NCI-H128 (cell line): Measurements from ENCODE around the gene WFDC1.
"Not testable (repeated sequence)": the region's sequence is repeated elsewhere in the genome, so short reads cannot be mapped to it uniquely, and the experiment has no call there.

Source experiments
- DNase-seq: peaks from one replicate; lab custom pipeline; 2025; ENCODE audit not compliant: unreplicated experiment; lab: John Stamatoyannopoulos, UW

The WFDC1 gene

DNA sequence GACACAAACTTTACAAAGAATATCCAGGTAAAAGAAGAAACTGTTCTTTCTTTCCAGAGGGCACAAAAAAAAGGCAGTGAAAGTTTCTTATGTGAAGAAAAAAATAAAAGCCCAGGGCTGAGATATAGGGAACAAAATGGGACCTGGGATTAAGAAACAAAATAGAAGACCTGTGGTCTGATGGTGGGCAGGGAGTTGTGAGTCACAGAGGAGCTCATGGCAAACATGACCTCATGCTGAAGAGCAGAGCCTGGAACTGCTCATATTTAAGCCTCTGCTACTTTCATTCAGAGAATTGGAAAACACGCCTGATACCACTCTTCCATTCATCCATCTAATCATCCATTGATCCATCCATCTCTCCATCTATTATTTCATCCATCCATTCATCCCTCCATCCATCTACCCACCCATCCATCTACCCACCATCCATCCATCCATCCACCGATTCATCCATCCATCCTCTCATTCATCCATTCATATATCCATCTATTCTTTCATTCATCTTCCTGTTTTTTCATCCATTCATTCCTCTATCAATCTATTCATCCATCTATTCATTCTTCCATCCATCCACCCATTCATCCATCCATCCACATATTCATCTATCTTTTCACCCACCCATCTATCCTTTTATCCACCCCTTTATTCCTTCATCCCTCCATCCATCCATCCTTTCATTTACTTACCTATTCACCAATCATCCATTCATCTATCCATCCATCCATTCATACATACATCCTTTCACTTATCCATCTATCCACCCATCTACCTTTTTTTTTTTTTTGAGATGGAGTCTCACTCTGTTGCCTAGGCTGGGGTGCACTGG, 30.0 kb downstream of the WFDC1 start:
- DNase-seq = no peak

DNA sequence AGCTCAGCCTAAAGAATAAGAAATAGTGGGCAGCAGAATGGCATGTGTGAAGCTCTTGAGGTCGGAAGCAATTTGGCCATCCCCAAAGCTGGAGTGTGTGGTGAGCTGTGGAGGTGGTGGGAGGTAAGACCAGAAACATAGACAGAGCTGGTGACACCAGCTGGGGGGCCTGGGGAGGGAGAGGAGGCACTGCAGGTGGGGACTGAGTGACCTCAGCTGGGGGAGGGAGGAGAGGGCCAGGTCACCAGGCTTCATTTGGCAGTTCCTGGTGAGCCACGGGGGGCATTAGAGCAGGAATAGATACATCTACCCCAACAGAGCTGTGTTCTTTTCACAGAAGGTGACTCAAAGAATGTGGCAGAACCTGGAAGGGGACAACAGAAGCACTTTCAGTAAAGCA, 31.9 kb downstream of the WFDC1 start:
- no peak for DNase-seq

DNA sequence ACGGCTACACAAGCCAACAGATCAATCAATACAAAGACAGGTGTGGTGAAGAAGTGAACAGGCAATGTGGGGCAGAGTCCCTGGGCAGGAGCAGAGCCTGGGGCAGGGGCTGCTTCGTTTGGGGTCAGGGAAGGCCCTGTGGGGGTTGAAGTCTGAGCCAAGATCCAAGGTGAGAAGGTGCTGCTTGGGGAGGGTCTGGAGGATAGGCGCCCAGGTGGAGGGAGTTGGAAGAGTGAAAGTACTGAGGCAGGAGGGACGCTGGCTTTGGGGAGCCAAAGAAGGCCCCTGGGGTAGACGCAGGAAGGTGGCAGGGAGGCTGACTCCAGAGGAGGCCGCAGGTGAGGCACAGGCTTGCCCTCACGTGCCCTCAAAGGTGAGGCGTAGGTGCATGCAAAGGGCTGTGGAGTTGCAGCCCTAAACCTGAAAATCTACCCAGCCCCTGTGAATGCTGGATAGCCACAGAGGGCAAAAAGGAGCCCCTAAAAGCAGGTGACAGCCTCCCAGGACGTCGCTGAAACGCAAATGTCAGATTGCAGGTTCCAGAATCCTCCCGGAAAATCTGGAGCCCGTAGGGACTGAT, 33.3 kb downstream of the WFDC1 start:
- no peak for DNase-seq

DNA sequence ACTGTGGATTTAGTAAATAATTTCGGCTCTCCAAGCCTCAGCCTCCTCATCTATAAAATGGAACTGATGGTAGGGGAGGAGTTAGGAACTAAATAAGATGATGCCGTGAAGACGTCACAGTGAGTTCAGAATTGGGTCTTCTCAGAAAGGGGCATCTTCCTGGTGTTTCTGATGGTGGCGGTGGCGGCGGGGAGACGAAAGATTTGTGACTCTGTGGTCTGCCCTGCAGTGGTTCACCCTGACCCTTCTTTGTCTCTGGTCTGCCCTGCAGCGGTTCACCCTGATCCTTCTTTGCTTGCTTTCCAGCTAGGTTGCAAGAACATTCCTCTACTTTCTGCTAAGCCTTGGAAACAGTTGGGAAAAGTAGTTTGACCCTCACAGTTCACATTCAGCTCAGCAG, 34.3 kb downstream of the WFDC1 start:
- DNase-seq = no peak

DNA sequence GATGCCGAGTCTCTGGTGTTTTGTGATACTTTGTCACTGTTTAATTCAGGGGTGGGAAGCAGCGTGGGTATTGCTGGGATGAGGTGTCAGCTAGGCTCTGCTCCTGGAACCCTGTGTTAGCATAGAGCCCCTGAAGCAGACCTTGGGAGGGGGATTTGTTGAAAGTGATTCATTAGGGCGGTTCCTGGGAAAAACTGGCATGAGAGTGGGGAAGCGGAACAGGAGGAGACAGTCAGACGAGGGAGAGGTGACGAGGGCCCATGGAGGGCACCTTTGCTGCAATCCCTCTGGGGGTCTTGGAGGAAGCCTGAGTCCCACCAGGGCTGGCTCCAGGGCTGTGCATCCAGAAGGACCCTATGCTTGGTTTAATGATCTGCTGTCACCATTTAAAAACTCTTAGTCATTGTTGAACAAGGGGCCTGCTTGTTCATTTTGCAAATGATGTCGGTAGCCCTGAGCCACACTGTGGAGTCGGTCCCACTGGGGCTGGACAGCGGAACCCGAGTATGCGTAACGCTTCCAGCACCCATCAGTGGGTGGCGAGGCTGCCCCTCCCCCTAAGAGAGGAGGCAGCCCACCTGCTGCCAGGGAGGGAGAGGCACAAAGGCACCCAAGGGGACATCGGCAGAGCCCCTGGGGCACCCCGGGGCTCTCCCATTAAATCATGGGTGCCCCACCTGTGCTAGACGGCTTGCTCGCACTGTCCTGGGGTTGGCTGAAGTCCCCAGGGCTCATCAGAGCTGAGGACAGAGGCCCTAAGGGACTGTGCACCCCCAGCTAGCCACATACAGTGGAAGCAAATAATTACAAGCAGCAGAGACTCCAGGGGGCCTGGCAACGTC, 35.4 kb downstream of the WFDC1 start:
- DNase-seq = no peak

DNA sequence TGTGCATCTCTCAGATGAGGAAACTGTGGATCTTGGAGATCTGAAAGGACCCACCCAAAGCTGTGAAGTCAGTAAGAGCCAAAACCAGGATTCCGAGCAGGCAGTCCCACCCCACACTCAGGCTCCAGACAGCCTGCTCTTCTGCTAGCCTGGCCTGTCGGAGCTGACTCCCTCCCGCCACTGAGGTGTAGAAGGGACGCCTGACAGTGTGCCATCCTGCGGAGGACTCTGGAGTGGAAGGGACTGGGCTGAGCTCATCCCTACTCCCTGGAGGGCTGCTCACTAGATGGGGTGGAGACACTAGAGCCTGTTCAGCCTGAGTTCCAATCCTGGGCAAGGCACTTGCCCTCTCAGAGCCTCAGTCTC, 36.0 kb downstream of the WFDC1 start:
- no peak for DNase-seq

DNA sequence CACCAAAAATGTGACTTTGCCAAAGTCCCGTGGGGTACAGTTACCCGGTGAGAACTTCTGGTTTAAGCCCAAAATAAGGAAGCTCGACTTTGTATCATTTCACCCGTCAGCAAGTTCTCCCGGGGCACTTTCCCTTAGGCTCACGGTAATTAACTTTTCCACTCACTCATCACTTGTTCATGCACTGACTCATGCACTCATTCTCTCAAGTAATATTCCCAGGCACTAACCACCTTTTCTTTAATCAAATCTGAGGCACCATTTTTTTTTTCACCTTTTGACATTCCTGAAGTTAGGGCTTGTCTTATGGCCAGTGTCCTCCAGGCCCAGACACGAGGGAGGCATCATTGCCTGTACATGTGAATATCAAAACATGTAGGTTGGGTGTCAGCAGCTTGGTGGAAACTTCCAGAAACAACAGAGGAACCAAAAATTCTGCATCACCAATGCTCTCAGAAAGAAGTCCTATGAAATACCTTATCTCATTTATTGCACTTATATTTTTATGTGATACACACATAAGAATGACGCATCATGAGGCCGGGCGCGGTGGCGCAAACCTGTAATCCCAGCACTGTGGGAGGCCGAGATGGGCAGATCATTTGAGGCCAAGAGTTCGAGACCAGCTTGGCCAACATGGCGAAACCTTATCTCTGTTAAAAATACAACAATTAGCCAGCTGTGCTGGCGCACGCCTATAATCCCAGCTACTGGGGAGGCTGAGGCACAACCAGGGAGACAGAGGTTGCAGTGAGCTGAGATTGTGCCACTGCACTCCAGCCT, 37.5 kb downstream of the WFDC1 start:
- DNase-seq = no peak

DNA sequence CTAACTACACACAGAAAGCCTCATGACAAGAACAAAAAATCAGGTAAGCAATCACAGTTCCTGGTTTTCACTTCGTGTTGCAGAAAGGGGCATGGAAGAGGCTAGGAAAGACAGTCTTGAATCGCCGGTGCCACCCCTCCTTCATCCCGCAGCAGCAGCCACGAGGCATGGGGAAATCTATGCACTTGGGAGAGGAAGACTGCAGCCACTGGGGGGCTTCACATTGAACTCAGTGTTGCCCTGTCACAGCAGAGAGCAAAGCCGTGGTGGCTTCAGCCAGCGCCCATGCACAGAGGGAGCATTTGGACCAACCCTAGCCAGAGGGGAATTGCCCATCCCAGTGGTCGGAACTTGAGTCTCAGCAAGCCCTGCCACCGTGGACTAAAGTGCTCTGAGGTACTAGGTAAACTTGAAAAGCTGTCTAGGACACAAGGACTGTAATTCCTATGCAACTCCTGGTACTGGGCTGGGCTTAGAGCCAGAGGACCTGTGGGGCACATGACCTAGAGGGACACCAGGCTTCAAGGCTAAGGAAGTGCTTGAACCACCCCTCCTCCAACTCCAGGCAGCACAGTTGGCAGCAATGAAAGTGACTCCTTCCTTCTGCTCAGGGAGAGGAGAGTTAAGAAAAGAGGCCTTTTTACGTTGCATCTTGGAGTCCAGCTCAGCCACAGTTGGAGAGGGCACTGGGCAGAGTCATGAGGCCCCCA, 38.5 kb downstream of the WFDC1 start:
- DNase-seq = no peak

DNA sequence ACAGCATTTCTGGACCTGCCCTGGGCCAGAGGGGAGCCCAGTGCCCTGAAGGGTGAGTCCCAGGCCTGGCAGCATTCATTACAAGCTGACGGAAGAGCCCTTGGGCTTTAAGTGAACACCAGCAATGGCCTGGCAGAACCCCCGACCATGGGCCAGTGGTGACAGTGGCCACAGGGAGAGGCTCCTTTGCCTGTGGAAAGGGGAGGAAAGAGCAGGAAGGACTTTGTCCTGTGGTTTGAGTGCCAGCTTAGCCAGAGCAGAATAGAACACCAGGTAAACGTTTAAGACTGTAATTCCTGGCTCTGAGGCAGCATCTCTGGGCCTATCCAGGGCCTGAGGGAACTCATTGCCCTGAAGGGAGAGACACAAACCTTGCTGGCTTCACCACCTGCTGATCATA, 39.4 kb downstream of the WFDC1 start:
- DNase-seq = no peak

DNA sequence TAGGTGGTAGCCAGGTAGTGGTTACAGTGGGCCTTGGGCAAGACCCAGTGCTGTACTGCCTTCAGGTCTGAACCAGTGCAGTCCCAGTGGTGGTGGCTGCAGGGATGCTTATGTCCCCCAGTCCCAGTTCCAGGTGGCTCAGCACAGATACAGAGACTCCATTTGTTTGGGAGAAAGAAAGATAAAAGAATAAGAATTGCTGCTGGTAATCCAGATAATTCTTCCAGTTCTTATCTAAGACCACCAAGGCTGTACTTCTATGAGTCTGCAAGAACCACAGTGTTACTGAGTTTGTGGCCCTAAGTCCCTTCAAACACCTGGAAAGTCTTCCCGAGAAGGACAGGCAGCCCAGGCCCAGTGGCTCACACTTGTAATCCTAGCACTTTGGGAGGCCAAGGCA, 39.8 kb downstream of the WFDC1 start:
- no peak for DNase-seq

DNA sequence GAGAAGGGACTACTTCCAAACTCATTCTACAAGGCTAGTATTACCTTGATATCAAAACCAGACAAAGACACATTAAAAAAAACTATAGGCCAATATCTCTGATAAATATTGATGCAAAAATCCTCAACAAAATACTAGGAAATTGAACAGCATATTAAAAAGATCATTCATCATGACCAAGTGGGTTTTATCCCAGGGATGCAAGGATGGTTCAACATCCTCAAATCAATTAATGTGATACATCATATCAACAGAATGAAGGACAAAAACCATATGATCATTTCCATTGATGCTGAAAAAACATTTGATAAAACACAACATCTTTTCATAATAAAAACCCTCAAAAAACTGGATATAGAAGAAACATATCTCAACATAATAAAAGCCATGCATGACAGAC, 42.6 kb downstream of the WFDC1 start:
- not testable (repeated sequence) for DNase-seq

DNA sequence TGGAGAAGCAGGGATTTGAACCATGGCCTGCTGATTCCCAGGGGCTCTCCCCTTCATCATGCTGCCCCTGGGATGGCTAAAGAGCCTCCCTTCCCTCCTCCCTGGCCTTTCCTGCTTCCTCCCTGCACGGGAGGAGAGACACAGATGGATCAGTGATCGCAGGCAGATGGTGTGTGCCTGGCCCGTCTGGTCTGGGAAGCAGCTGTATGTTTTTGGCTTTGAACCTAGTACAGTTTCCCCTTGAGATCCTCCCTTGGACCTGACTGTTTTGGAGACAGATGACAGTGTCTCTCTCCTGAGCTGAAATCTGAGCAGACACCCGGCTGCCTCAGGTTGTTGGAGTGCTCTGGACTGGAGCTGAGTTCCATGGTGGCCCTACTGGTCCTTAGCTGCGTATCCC, 44.6 kb downstream of the WFDC1 start:
- DNase-seq = no peak

DNA sequence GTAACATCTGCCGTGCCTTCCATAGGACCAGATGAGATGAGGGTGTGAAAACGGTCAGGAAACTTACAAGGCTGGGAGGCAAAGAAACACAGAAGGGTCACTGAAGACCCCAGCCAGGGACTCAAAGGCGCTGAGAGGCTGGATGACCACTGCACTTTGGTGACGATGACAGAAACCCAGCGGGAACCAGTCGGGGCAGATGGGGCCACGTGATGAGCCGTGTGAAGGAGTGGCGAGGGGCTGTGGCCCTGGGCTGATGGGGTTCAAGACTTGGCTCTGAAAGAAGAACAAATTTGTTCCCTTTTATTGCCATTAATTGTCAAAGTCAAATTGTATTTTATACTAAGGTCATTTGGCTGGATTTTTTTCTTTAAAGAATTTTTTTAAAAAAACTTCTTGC, 45.1 kb downstream of the WFDC1 start:
- no peak for DNase-seq

DNA sequence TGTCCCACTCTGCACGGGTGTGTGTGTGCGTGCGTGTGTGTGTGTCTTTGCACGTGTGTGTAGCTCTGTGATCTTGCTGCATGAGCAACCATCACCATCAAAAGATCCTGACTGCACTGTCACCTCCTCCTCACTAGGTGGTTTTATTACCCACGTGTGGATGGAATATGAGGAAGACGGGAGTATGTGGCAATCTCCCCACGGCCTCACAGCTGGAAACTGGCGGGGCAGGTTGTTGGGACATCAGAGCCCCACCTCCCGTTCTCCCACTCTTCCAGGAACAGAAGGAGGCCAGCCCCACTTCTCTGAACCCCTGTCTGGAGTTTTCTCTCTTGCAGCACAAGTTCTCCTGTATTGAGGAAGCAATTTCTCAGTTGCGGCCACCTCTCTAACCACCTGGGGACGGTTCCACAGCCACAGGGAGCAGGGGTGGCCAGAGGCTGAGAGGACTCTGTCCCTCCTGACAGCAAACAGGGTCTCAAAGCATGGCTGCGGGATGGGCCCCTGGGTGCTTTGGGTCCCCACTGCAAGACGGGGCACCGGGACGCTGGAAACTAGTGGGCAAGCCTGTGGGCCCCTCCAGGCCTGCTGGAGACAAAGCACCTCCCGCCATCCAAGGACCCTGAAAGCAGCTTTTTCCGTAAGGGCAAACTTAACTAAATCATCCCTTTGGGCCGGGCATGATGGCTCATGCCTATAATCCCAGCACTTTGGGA, 45.8 kb downstream of the WFDC1 start:
- DNase-seq = no peak

DNA sequence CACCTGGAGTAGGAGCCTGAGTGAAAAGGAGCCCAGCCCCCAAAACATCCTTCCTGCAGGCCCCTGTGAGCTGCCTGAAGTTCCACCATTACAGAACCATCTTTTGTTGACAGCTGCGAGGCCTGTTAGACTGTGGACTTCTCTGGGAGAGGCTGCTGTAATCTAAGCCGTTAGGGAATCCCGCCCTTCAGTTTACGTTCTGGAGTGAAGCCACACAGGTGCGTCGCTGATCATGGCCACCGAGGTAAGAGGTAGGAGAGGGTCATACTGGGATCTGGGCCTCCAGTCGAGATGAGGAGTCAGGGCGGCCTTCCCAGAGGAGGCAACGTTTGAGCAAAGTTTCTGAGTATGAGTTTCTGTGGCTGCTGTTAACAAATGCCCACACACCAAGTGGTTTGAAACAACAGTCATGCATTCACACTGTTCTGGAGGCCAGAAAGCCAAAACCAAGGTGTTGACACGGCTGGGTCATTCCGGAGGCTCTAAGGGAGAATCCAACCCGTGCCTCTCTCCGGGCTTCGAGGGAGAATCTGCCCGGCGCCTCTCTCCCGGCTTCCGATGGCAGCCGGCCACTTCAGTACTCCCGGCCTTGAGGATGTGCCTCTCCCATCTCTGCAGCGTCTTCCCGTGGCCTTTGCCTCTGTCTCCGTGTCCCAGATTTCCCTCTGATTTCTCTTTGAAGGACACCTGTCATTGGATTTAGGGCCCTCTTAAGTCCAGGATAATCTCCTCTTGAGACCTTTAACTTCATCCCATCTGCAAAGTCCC, 47.0 kb downstream of the WFDC1 start:
- DNase-seq = no peak

DNA sequence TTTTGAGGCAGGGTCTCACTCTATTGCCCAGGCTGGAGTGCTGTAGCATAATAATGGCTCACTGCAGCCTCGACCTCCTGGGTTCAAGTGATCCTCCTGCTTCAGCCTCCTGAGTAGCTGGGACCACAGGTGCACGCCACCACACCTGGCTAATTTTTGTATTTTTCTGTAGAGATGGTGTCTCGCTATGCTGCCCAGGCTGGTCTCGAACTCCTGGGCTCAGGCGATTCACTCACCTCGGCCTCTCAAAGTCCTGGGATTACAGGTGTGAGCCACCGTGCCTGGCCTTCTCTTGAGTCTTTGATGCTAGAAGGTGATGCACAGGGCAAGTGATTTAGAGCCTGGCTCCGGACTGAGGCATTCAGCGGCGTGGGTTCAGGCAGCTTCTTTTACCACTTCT, 49.1 kb downstream of the WFDC1 start:
- DNase-seq = not testable (repeated sequence)

DNA sequence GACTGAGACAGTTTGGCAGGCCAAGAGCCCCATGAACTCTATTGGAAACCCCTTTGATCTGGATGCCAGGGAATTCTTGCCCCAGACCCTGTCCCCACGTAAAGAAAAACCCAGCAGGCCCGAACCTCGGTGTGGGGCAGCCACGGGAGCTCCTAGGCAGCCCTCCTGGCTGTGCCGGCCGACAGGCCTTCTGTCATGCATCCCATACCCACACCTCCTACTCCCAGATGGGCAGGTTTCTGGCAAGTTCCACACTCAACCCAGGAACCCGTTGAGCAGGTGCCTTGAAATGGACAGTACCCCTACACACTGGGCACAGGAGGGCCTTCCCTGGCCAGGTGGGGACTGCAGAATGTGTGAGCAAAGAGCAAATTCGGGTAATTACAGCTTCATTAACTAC, 50.1 kb downstream of the WFDC1 start:
- DNase-seq = no peak

DNA sequence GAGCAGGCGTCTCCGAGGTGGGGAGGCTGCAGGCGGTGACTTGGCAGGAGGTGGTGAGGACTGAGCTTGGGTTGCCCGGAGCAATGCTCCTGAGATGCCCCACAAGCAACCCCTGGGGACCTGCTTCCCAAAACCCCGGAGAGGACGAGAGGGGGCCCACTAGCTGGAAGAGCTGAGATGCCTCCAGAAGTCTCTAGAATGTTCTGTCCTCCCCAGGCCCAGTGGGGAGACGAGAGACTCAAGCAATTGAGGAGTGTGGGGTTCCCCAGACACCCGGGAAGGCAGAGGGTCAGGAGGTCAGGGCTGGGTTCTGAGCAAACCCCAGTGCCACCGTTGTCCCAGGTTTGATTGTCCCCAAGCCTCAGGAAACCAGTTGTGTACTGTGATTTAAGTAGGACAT, 52.5 kb downstream of the WFDC1 start:
- no peak for DNase-seq

DNA sequence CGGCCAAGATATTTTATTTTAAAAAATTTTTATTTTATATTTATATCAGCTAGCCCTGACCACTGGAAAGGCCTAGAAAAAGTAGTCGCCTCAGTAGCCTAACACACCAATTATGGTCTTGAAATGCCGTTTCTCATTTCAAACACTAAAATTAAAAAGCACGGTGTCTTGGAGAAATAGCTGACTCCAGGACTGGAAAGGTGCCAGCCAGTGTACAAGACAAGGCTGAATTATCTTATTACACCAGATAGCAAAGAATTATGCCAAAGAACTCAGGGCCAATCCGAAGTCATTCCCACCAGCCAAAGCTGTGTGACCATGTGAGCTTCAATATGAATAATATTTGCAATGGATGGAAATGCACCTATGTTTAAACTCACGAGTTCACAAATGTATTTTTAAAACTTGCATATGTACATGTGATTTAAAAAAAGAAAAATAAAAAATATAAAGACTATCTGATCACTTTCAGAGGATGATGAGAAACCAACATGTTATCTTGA, 53.8 kb downstream of the WFDC1 start:
- DNase-seq = no peak
